Right atrium auricular region (tissue), 2 donors: ENCODE results near the gene KLHDC3. TPM values are rescaled to one million over a fixed set of nuclear protein-coding genes. Genes with fewer than 3 reads are reported as not detected.
A peak's percentile ranks its signal among the peaks of the same experiment; 100 is the strongest.

Experiments used
- DNase-seq: peaks from one replicate; pipeline ENCODE4 v3.0.0-alpha.2; 2019; ENCODE audit warnings: low spot score
- H3K27ac ChIP-seq, 2 donors: fragments of 200-600 bp; sonication (generic); 1 replicate in 1 of 2; 2 replicates in 1 of 2; pipeline ENCODE4 v1.5.1; 2016 to 2019
- H3K27me3 ChIP-seq, 2 donors: fragments of 200-600 bp; sonication (generic); one replicate each; pipeline versions ENCODE4 v1.5.1 to v1.6.0; 2017 to 2019
- H3K36me3 ChIP-seq: fragments of 200-600 bp; sonication (generic); one replicate; pipeline ENCODE4 v1.5.1; 2016
- H3K4me1 ChIP-seq, 2 donors: fragments of 200-600 bp; sonication (generic); one replicate each; pipeline versions ENCODE4 v1.5.1 to v1.6.0; 2017 to 2019
- H3K4me3 ChIP-seq, 2 donors: fragments of 200-600 bp; sonication (generic); 1 replicate in 1 of 2; 2 replicates in 1 of 2; pipeline ENCODE4 v1.5.1; 2017 to 2019; ENCODE audit warnings: mild to moderate bottlenecking in 1 of 2, moderate library complexity in 1 of 2
- H3K9me3 ChIP-seq, 2 donors: fragments of 200-600 bp; sonication (generic); one replicate each; pipeline ENCODE4 v1.5.1; 2019
- CTCF ChIP-seq, 2 donors: fragments of 200-600 bp; sonication (generic); IDR thresholded peaks; one replicate each; pipeline ENCODE4 v1.5.1; 2019; ENCODE audit warnings: antibody characterized with exemption in 2 of 2
- total RNA-seq, 2 donors: library from RNA; depleted of rRNA; stranded (reverse); fragments of >200 nt; gene quantifications; one replicate each; pipeline ENCODE4 v1.1.0, GENCODE V29; 2016

The KLHDC3 gene
- total RNA-seq, 2 donors from 2014 or later, result 122 to 153 TPM

GRCh38 chr6:43014434-43014909, 423 bp downstream of the KLHDC3 start:
- Histone ChIP-seq H3K4me3 (peak overlapping the region; percentile 77 to 83), H3K9me3 (no peaks in the 10 kb centered on the region), H3K27ac (peak overlapping the region; percentile 88 to 90), H3K27me3 (no peaks in the 10 kb centered on the region), H3K36me3 (peaks cover 46% of the 10 kb centered on the region), H3K4me1 (peaks cover 0 to 58% of the 10 kb centered on the region in 2 donors)
- no peak for TF ChIP-seq CTCF (IDR thresholded peaks at IDR 0.05)
- no peak for DNase-seq

GRCh38 chr6:43016176-43016942, 2.3 kb downstream of the KLHDC3 start:
- Histone ChIP-seq H3K36me3 (peaks cover 42% of the 10 kb centered on the region), H3K27ac (peak overlapping the region; percentile 88 to 90), H3K27me3 (no peaks in the 10 kb centered on the region), H3K9me3 (no peaks in the 10 kb centered on the region), H3K4me1 (peaks cover 0 to 69% of the 10 kb centered on the region in 2 donors), H3K4me3 (peak overlapping the region; percentile 16 to 77)
- DNase-seq, result no peak
- no peak for TF ChIP-seq CTCF (IDR thresholded peaks at IDR 0.05)

- peak overlapping the region; percentile 16 to 77 for H3K4me3 ChIP-seq
- H3K4me1 ChIP-seq, result peaks cover 0 to 66% of the 10 kb centered on the region in 2 donors
- TF ChIP-seq CTCF (IDR thresholded peaks at IDR 0.05), result no peak
These were observed 2.9 kb downstream of the KLHDC3 start for GRCh38 chr6:43016943-43017334.

GRCh38 chr6:43019152-43019551, 5.1 kb downstream of the KLHDC3 start:
- DNase-seq, result no peak
- peaks cover 0 to 70% of the 10 kb centered on the region in 2 donors for H3K4me1 ChIP-seq
- H3K4me3 ChIP-seq, result no peak overlapping the region
- H3K36me3 ChIP-seq, result peaks cover 36% of the 10 kb centered on the region
- TF ChIP-seq CTCF (IDR thresholded peaks at IDR 0.05), result no peak
- H3K9me3 ChIP-seq, result no peaks in the 10 kb centered on the region
- no peak overlapping the region for H3K27ac ChIP-seq
- H3K27me3 ChIP-seq, result no peaks in the 10 kb centered on the region

More at GRCh38 chr6:43016943-43017334, 2.9 kb downstream of the KLHDC3 start:
- Histone ChIP-seq H3K9me3 (no peaks in the 10 kb centered on the region), H3K27me3 (no peaks in the 10 kb centered on the region), H3K27ac (peak overlapping the region; percentile 88 to 90), H3K36me3 (peaks cover 36% of the 10 kb centered on the region)
- DNase-seq, result no peak

- Histone ChIP-seq H3K9me3 (no peaks in the 10 kb centered on the region), H3K36me3 (peaks cover 42% of the 10 kb centered on the region), H3K4me3 (no peak overlapping the region), H3K27me3 (no peaks in the 10 kb centered on the region), H3K4me1 (peaks cover 0 to 65% of the 10 kb centered on the region in 2 donors), H3K27ac (no peak overlapping the region)
- no peak for TF ChIP-seq CTCF (IDR thresholded peaks at IDR 0.05)
- no peak for DNase-seq
These were observed 6.1 kb downstream of the KLHDC3 start for GRCh38 chr6:43020052-43020705.
